Natural killer cell (primary cell): ENCODE results near the gene ULK4. TPM values are rescaled to one million over a fixed set of nuclear protein-coding genes. Genes with fewer than 3 reads are reported as not detected.
"Not testable (repeated sequence)": the region's sequence is repeated elsewhere in the genome, so short reads cannot be mapped to it uniquely, and the experiment has no call there.

ENCODE experiments used
- ATAC-seq, 3 donors: fragments of 150-1000 bp in 2 of 3; fragments of 200-7000 bp in 1 of 3; cut with Tn5 transposase; 1 replicate in 1 of 3; 2 replicates in 2 of 3; pipeline ENCODE4 v1.10.0; 2021; ENCODE audit warnings: mild to moderate bottlenecking in 2 of 3, moderate library complexity in 2 of 3
- DNase-seq, 2 donors: peaks; one replicate each; pipeline versions ENCODE4 v3.0.0 to v3.0.0-alpha.2; 2013 to 2021; ENCODE audit warnings: mixed read lengths in 1 of 2
- H3K27ac ChIP-seq: one replicate; pipeline ENCODE4 v1.5.1; 2013; ENCODE audit warnings: mild to moderate bottlenecking, low read length
- H3K27me3 ChIP-seq: one replicate; pipeline ENCODE4 v1.6.1; 2013; ENCODE audit warnings: low read length; ENCODE audit not compliant: control insufficient read depth, insufficient read depth
- H3K36me3 ChIP-seq: one replicate; pipeline ENCODE4 v1.6.1; 2013; ENCODE audit warnings: low read length; ENCODE audit not compliant: control insufficient read depth, insufficient read depth
- H3K4me1 ChIP-seq: one replicate; pipeline ENCODE4 v1.6.1; 2013; ENCODE audit warnings: low read length; ENCODE audit not compliant: control insufficient read depth, insufficient read depth
- H3K4me3 ChIP-seq: one replicate; pipeline ENCODE4 v1.5.1; 2013; ENCODE audit warnings: low read length
- H3K9me3 ChIP-seq: one replicate; pipeline ENCODE4 v1.6.1; 2013; ENCODE audit warnings: low read length; ENCODE audit not compliant: control insufficient read depth, insufficient read depth
- H3K27ac Mint-ChIP-seq, 2 donors: one replicate each; pipeline ENCODE4 v1.8.0; 2022; ENCODE audit warnings: mild to moderate bottlenecking in 2 of 2, mixed read lengths in 2 of 2, moderate library complexity in 1 of 2
- H3K27me3 Mint-ChIP-seq, 2 donors: one replicate each; pipeline ENCODE4 v1.8.0; 2022; ENCODE audit warnings: low read depth in 2 of 2, mixed read lengths in 2 of 2
- H3K36me3 Mint-ChIP-seq: one replicate; pipeline ENCODE4 v1.8.0; 2022; ENCODE audit warnings: mixed read lengths
- H3K4me1 Mint-ChIP-seq, 2 donors: one replicate each; pipeline ENCODE4 v1.8.0; 2022; ENCODE audit warnings: mixed read lengths in 2 of 2
- H3K4me3 Mint-ChIP-seq: one replicate; pipeline ENCODE4 v1.8.0; 2022; ENCODE audit warnings: mild to moderate bottlenecking, moderate library complexity, mixed read lengths
- H3K9me3 Mint-ChIP-seq, 2 donors: one replicate each; pipeline ENCODE4 v1.8.0; 2022; ENCODE audit warnings: mixed read lengths in 2 of 2
- CTCF ChIP-seq: fragments of 200-600 bp; IDR thresholded peaks from one replicate; pipeline ENCODE4 v1.8.0; 2022; ENCODE audit warnings: antibody characterized with exemption
- WGBS: methylation state at CpG from one replicate; pipeline ENCODE4 v1.1.7; 2013; ENCODE audit warnings: missing lambda C conversion rate; ENCODE audit not compliant: insufficient coverage; 5-methylcytosine and 5-hydroxymethylcytosine counted together
- intact Hi-C: fragments of 100-400 bp; cut with micrococcal nuclease; formaldehyde crosslinking; loops from one replicate; pipeline ENCODE4 v1.14.2; 2022
- total RNA-seq, 4 donors: library from RNA; stranded (reverse); fragments of 120-200 nt in 1 of 4; gene quantifications; one replicate each; pipeline versions ENCODE4 v1.2.3 to v1.2.4, GENCODE V29; 2013 to 2022

ULK4 gene
- total RNA-seq, 3 donors from 2014 or later (not counting 1 experiment from before 2014, with no cell fraction given) = 19.2 to 25.7 (median 21.2) TPM

GRCh38 chr3:41457176-41457575 lies 504.7 kb downstream of the ULK4 start:
- Histone ChIP-seq H3K27me3 (no peaks in the 10 kb centered on the region), H3K9me3 (no peaks in the 10 kb centered on the region), H3K4me1 (no peaks in the 10 kb centered on the region), H3K36me3 (no peaks in the 10 kb centered on the region), H3K4me3 (no peak overlapping the region), H3K27ac (no peak overlapping the region)
- no peaks in the 10 kb centered on the region for H3K36me3 Mint-ChIP-seq
- TF ChIP-seq CTCF = no peak
- no peaks in the 10 kb centered on the region for H3K27me3 Mint-ChIP-seq
- no peaks in the 10 kb centered on the region for H3K9me3 Mint-ChIP-seq
- no peak overlapping the region for H3K4me3 Mint-ChIP-seq
- intact Hi-C loops = no loop called here
- H3K27ac Mint-ChIP-seq = no peak overlapping the region
- no peaks in the 10 kb centered on the region for H3K4me1 Mint-ChIP-seq
- 89% methylated on average over 4 of the region's 4 CpGs for WGBS
- DNase-seq = no peak
- ATAC-seq = no peak

DNA sequence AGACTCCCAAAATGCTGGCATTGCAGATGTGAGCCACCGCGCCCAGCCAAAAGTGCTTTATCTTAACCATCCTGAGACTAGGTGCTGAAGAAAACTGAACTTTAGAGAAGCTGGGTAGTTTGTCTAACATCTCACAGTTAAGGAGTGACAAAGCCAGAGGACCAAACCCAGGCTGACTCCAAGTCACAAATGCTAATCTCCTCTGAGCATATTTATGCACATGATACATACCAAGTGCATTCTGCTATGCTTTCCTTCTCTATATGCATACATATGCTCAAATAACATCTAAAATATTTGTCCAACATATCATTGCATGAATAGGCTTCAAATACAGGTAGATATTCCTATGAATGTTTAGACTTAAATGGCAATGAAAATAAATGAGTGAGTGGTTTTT lies 505.7 kb downstream of the ULK4 start:
- H3K36me3 ChIP-seq = no peaks in the 10 kb centered on the region
- no peaks in the 10 kb centered on the region for H3K9me3 Mint-ChIP-seq
- intact Hi-C loops = no loop called here
- H3K4me1 ChIP-seq = no peaks in the 10 kb centered on the region
- 100% methylated on average over 2 of the region's 2 CpGs for WGBS
- no peak overlapping the region for H3K27ac Mint-ChIP-seq
- H3K27me3 ChIP-seq = no peaks in the 10 kb centered on the region
- no peaks in the 10 kb centered on the region for H3K4me1 Mint-ChIP-seq
- DNase-seq (no peak), ATAC-seq (no peak)
- no peak overlapping the region for H3K4me3 ChIP-seq
- no peak overlapping the region for H3K4me3 Mint-ChIP-seq
- H3K27me3 Mint-ChIP-seq = no peaks in the 10 kb centered on the region
- no peak for TF ChIP-seq CTCF
- H3K36me3 Mint-ChIP-seq = no peaks in the 10 kb centered on the region
- no peaks in the 10 kb centered on the region for H3K9me3 ChIP-seq
- no peak overlapping the region for H3K27ac ChIP-seq

DNA sequence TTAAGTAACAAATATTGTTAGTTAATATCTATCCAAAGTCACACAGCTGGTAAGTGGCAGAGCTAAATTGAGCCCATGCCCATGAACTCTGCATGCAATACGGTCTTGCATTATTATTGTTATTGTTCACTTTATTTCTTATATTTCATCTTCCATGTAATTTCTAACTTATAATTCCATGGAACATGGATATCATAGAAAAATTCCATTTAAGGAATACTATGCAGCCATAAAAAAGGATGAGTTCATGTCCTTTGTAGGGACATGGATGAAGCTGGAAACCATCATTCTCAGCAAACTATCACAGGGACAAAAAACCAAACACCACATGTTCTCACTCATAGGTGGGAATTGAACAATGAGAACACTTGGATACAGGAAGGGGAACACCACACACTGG lies 508.3 kb downstream of the ULK4 start:
- H3K9me3 Mint-ChIP-seq, H3K27me3 Mint-ChIP-seq, H3K27ac Mint-ChIP-seq, DNase-seq, H3K27me3 ChIP-seq, H3K4me1 Mint-ChIP-seq, H3K9me3 ChIP-seq, H3K36me3 ChIP-seq, H3K4me3 Mint-ChIP-seq, ATAC-seq, H3K4me1 ChIP-seq, H3K4me3 ChIP-seq, H3K36me3 Mint-ChIP-seq, intact Hi-C loops, H3K27ac ChIP-seq: not testable (repeated sequence)
- no CpG with 5 or more reads among the region's 1 CpG for WGBS

- no peak overlapping the region for H3K27ac Mint-ChIP-seq
- H3K27ac ChIP-seq = no peak overlapping the region
- ATAC-seq = no peak
- intact Hi-C loops = no loop called here
- no peaks in the 10 kb centered on the region for H3K27me3 Mint-ChIP-seq
- DNase-seq = no peak
- no peaks in the 10 kb centered on the region for H3K36me3 ChIP-seq
- H3K4me3 ChIP-seq = no peak overlapping the region
- no peaks in the 10 kb centered on the region for H3K9me3 ChIP-seq
- no peaks in the 10 kb centered on the region for H3K36me3 Mint-ChIP-seq
- no peaks in the 10 kb centered on the region for H3K4me1 Mint-ChIP-seq
- H3K4me1 ChIP-seq = no peaks in the 10 kb centered on the region
- H3K27me3 ChIP-seq = no peaks in the 10 kb centered on the region
- no peak for TF ChIP-seq CTCF
- H3K9me3 Mint-ChIP-seq = no peaks in the 10 kb centered on the region
- 95% methylated on average over 2 of the region's 4 CpGs for WGBS
- no peak overlapping the region for H3K4me3 Mint-ChIP-seq
Measured at GRCh38 chr3:41450416-41451231, 511.3 kb downstream of the ULK4 start.
